ENCODE measurements around the gene MTHFR. TPM values are rescaled to one million over a fixed set of nuclear protein-coding genes. Genes with fewer than 3 reads are reported as not detected.

Gene MTHFR
- total and polyA plus RNA-seq, 7 experiments from 2014 or later = 10.0 to 64.4 (median 49.5) TPM

DNA sequence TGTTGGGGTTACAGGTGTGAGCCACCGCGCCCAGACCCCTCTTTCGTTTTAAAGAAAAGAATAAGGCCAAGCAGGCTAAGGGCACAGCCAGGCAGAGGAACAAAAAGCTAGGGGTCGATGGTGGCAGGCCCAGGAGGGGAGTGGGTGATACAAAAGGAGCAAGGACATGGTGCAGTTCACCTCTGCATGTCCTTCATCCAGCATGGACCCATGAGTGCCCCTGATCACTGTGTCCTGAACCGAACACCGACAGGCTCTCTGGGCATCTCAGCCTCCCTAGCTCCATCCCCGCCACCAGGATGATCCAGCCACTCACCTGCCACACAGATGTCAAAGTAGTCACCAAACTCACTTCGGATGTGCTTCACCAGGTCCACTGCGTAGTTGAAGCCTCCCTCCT lies 5.9 kb downstream of the MTHFR start:
- no peaks in the 10 kb centered on the region for H3K27me3 Mint-ChIP-seq
- Histone ChIP-seq H3K27ac (ENCODE audit: low read depth, low read length) (no peak overlapping the region), H3K36me3 (ENCODE audit: control insufficient read depth in 2 of 3, insufficient read depth in 3 of 3, low read length in 3 of 3) (peaks cover 0 to 55% (median 12%) of the 10 kb centered on the region in 3 experiments), H3K9me3 (ENCODE audit: control insufficient read depth in 2 of 3, low read length in 3 of 3) (no peaks in the 10 kb centered on the region), H3K4me3 (ENCODE audit: low read length) (no peak overlapping the region), H3K4me1 (ENCODE audit: control insufficient read depth in 2 of 2, insufficient read depth in 2 of 2, low read length in 2 of 2) (peaks cover 24 to 29% of the 10 kb centered on the region in 2 donors), H3K27me3 (ENCODE audit: control insufficient read depth in 2 of 2, insufficient read depth in 2 of 2, low read length in 2 of 2) (no peaks in the 10 kb centered on the region)
- no peak for DNase-seq
- no peak overlapping the region for H3K4me3 Mint-ChIP-seq
- ChIA-PET POLR2A (interaction anchor here (0.7 kb wide), 1 partner anchor 520 kb away, joined by 3 read pairs; no protein-coding TSS in a partner anchor), CTCF (no interaction called here)
- no peak for ATAC-seq
- no peaks in the 10 kb centered on the region for H3K9me3 Mint-ChIP-seq
- peaks cover 5 to 33% (median 9%) of the 10 kb centered on the region in 5 donors for H3K36me3 Mint-ChIP-seq
- H3K4me1 Mint-ChIP-seq = peaks cover 14 to 39% (median 32%) of the 10 kb centered on the region in 7 donors
- intact Hi-C loops (cut with micrococcal nuclease) = loop anchor here (5.0 to 10.0 kb wide), 5 partner anchors 63 to 1325 kb away; partner anchors contain the start of genes AGTRAP (in 1 of the 2), DFFA (in 1 of the 2), DHRS3 (in 1 of the 2) and EXOSC10 (in 1 of the 2)
- H3K27ac Mint-ChIP-seq = no peak overlapping the region

- H3K9me3 ChIP-seq (ENCODE audit: control insufficient read depth in 2 of 3, low read length in 3 of 3) = no peaks in the 10 kb centered on the region
- no peak for DNase-seq
- H3K9me3 Mint-ChIP-seq = no peaks in the 10 kb centered on the region
- H3K4me3 Mint-ChIP-seq = no peak overlapping the region
- H3K4me3 ChIP-seq (ENCODE audit: low read length) = no peak overlapping the region
- peaks cover 0 to 63% (median 15%) of the 10 kb centered on the region in 3 experiments for H3K36me3 ChIP-seq (ENCODE audit: control insufficient read depth in 2 of 3, insufficient read depth in 3 of 3, low read length in 3 of 3)
- POLR2A ChIA-PET = no interaction called here
- no peak for ATAC-seq
- H3K4me1 Mint-ChIP-seq = peaks cover 14 to 31% (median 24%) of the 10 kb centered on the region in 7 donors
- H3K27ac ChIP-seq (ENCODE audit: low read depth, low read length) = no peak overlapping the region
- no peak overlapping the region for H3K27ac Mint-ChIP-seq
- H3K27me3 Mint-ChIP-seq = no peaks in the 10 kb centered on the region
- intact Hi-C loops (cut with micrococcal nuclease) = no loop called here
- H3K27me3 ChIP-seq (ENCODE audit: control insufficient read depth in 2 of 2, insufficient read depth in 2 of 2, low read length in 2 of 2) = no peaks in the 10 kb centered on the region
- peaks cover 16 to 22% of the 10 kb centered on the region in 2 donors for H3K4me1 ChIP-seq (ENCODE audit: control insufficient read depth in 2 of 2, insufficient read depth in 2 of 2, low read length in 2 of 2)
- H3K36me3 Mint-ChIP-seq = peaks cover 5 to 39% (median 9%) of the 10 kb centered on the region in 5 donors
- CTCF ChIA-PET = no interaction called here
Observed at GRCh38 chr1:11799099-11799498, 6.7 kb downstream of the MTHFR start.

DNA sequence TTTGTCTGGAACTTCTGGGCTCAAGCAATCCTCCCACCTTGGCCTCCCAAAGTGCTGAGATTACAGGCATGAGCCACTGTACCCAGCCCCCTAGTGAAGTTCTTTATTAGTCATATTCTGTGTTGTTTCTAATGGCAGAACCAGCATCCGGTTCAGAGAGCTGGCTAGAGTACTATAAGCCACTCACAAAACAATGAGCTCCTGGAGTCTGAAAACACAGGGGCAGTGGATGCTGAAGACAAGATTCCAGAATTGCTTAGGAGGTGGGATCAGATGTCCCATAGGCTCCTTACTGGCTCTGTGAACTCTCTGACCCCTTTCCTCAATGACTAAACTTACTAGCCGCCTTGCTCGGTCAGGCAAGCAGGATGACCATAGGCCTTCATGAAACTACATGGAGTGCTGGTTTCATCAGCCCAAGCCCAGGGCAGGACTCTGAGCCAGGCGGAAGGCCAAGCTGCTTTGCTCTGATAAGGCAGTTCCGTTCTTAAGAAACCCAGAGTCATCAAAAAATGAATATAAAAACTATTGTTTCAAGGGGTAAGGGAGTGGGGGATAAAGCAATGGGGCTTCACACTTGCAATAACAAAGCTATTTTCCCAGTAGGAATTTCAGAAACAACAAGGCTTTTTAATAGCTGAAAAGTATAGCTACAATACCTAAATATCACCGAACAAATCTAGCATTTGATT lies 8.1 kb downstream of the MTHFR start:
- ChIA-PET CTCF (interaction anchor here (0.6 kb wide), 1 partner anchor 14 kb away, joined by 3 read pairs; no protein-coding TSS in a partner anchor), POLR2A (no interaction called here)
- no peaks in the 10 kb centered on the region for H3K9me3 ChIP-seq (ENCODE audit: control insufficient read depth in 2 of 3, low read length in 3 of 3)
- H3K27me3 Mint-ChIP-seq = no peaks in the 10 kb centered on the region
- peaks cover 5 to 41% (median 9%) of the 10 kb centered on the region in 5 donors for H3K36me3 Mint-ChIP-seq
- no peak overlapping the region for H3K27ac Mint-ChIP-seq
- peaks cover 0 to 72% (median 18%) of the 10 kb centered on the region in 3 experiments for H3K36me3 ChIP-seq (ENCODE audit: control insufficient read depth in 2 of 3, insufficient read depth in 3 of 3, low read length in 3 of 3)
- H3K4me1 ChIP-seq (ENCODE audit: control insufficient read depth in 2 of 2, insufficient read depth in 2 of 2, low read length in 2 of 2) = peaks cover 5 to 8% of the 10 kb centered on the region in 2 donors
- ATAC-seq = no peak
- no peak for DNase-seq
- intact Hi-C loops (cut with micrococcal nuclease) = no loop called here
- peaks cover 6 to 16% (median 13%) of the 10 kb centered on the region in 7 donors for H3K4me1 Mint-ChIP-seq
- no peak overlapping the region for H3K4me3 ChIP-seq (ENCODE audit: low read length)
- no peaks in the 10 kb centered on the region for H3K9me3 Mint-ChIP-seq
- no peak overlapping the region for H3K27ac ChIP-seq (ENCODE audit: low read depth, low read length)
- no peak overlapping the region for H3K4me3 Mint-ChIP-seq
- H3K27me3 ChIP-seq (ENCODE audit: control insufficient read depth in 2 of 2, insufficient read depth in 2 of 2, low read length in 2 of 2) = no peaks in the 10 kb centered on the region

DNA sequence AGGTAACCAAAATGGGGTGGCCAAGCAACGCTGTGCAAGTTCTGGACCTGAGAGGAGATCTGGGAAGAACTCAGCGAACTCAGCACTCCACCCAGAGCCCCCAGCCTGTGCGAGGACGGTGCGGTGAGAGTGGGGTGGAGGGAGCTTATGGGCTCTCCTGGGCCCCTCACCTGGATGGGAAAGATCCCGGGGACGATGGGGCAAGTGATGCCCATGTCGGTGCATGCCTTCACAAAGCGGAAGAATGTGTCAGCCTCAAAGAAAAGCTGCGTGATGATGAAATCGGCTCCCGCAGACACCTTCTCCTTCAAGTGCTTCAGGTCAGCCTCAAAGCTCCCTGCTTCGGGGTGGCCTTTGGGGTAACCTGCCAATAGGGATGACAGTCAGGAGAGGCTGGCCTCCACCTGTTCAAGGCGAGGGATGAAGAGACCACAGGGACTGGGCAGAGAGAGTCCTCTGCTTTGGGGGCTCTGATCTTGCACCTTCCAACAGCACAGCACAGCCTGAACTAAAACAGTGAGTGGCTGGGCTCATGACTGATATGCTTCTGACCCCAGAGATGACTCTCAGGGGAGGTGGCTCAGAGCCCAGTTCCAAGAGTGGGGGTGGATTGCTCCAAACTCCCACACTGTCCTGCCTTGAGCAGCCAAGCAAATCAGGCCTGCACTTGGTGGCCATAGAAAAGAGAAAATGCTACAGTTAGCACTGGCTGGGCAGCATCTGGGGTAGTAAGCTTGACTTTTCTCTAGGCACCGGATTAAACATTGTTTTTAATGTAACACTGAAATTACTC lies 9.5 kb downstream of the MTHFR start:
- no peak overlapping the region for H3K4me3 ChIP-seq (ENCODE audit: low read length)
- peaks cover 0 to 6% (median 2%) of the 10 kb centered on the region in 7 donors for H3K4me1 Mint-ChIP-seq
- CTCF ChIA-PET = interaction anchor here (0.6 kb wide), 1 partner anchor 15 kb away, joined by 3 read pairs; no protein-coding TSS in a partner anchor
- no peaks in the 10 kb centered on the region for H3K27me3 Mint-ChIP-seq
- POLR2A ChIA-PET = interaction anchor here (1.0 kb wide), 1 partner anchor 10 kb away, joined by 4 read pairs; the partner anchor contains the start of genes CLCN6 and MTHFR
- H3K36me3 Mint-ChIP-seq = peaks cover 5 to 43% (median 9%) of the 10 kb centered on the region in 5 donors
- peaks cover 0 to 86% (median 18%) of the 10 kb centered on the region in 3 experiments for H3K36me3 ChIP-seq (ENCODE audit: control insufficient read depth in 2 of 3, insufficient read depth in 3 of 3, low read length in 3 of 3)
- intact Hi-C loops (cut with micrococcal nuclease) = no loop called here
- H3K4me1 ChIP-seq (ENCODE audit: control insufficient read depth in 2 of 2, insufficient read depth in 2 of 2, low read length in 2 of 2) = no peaks in the 10 kb centered on the region
- ATAC-seq = no peak
- DNase-seq = no peak
- H3K9me3 ChIP-seq (ENCODE audit: control insufficient read depth in 2 of 3, low read length in 3 of 3) = no peaks in the 10 kb centered on the region
- no peaks in the 10 kb centered on the region for H3K9me3 Mint-ChIP-seq
- H3K27me3 ChIP-seq (ENCODE audit: control insufficient read depth in 2 of 2, insufficient read depth in 2 of 2, low read length in 2 of 2) = no peaks in the 10 kb centered on the region
- H3K27ac Mint-ChIP-seq = no peak overlapping the region
- no peak overlapping the region for H3K4me3 Mint-ChIP-seq
- H3K27ac ChIP-seq (ENCODE audit: low read depth, low read length) = no peak overlapping the region

DNA sequence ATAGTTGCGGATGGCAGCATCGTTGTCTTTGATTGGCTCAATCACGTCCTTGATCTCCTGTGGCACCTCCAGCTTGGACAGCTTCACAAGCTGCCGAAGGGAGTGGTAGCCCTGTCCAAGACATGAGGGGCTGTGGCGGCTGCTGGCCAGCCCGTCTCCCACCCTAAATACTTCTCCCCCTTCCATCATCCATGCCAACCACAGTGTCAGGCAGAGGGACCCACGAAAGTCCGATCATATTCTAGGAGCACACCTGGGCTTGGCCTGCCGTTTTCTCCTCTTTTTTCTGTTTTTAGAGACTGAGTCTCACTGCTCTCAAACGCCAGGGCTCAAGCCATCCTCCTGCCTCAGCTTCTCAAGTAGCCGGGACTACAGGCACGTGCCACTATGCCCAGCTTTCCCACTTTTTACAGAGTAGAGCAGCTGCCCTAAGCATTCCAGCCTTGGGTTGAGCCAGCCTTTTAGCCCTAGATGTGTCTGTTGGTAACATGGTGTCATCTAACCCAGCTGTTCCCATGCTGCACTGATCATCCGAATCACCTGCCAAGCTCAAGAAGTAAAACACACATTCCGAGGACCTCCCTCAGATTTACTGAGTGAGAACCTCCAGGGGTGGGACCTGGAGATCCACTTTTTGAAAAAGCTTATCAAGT lies 10.4 kb downstream of the MTHFR start:
- intact Hi-C loops (cut with micrococcal nuclease) = no loop called here
- Histone ChIP-seq H3K4me1 (ENCODE audit: control insufficient read depth in 2 of 2, insufficient read depth in 2 of 2, low read length in 2 of 2) (no peaks in the 10 kb centered on the region), H3K36me3 (ENCODE audit: control insufficient read depth in 2 of 3, insufficient read depth in 3 of 3, low read length in 3 of 3) (peaks cover 0 to 86% (median 12%) of the 10 kb centered on the region in 3 experiments), H3K27me3 (ENCODE audit: control insufficient read depth in 2 of 2, insufficient read depth in 2 of 2, low read length in 2 of 2) (no peaks in the 10 kb centered on the region), H3K27ac (ENCODE audit: low read depth, low read length) (no peak overlapping the region), H3K9me3 (ENCODE audit: control insufficient read depth in 2 of 3, low read length in 3 of 3) (no peaks in the 10 kb centered on the region), H3K4me3 (ENCODE audit: low read length) (no peak overlapping the region)
- no peak for ATAC-seq
- Mint-ChIP-seq H3K4me3 (no peak overlapping the region), H3K4me1 (peaks cover 0 to 5% (median 0%) of the 10 kb centered on the region in 7 donors), H3K36me3 (peaks cover 0 to 41% (median 9%) of the 10 kb centered on the region in 5 donors), H3K27me3 (no peaks in the 10 kb centered on the region), H3K27ac (peak overlapping the region in 2 of 9 donors; percentile 26 to 78), H3K9me3 (no peaks in the 10 kb centered on the region)
- no peak for DNase-seq
- ChIA-PET CTCF (interaction anchor here (0.5 kb wide), 1 partner anchor 326 kb away, joined by 3 read pairs; no protein-coding TSS in a partner anchor), POLR2A (no interaction called here)

GRCh38 chr1:11794446-11795237 lies 11.1 kb downstream of the MTHFR start:
- H3K27ac Mint-ChIP-seq = peak overlapping the region in 1 of 9 donors; percentile 9
- no peak overlapping the region for H3K27ac ChIP-seq (ENCODE audit: low read depth, low read length)
- no peak overlapping the region for H3K4me3 Mint-ChIP-seq
- intact Hi-C loops (cut with micrococcal nuclease) = no loop called here
- ChIA-PET POLR2A (no interaction called here), CTCF (interaction anchor here (0.5 kb wide), 1 partner anchor 327 kb away, joined by 3 read pairs; no protein-coding TSS in a partner anchor)
- no peaks in the 10 kb centered on the region for H3K27me3 ChIP-seq (ENCODE audit: control insufficient read depth in 2 of 2, insufficient read depth in 2 of 2, low read length in 2 of 2)
- peaks cover 0 to 35% (median 9%) of the 10 kb centered on the region in 5 donors for H3K36me3 Mint-ChIP-seq
- peaks cover 0 to 5% (median 0%) of the 10 kb centered on the region in 7 donors for H3K4me1 Mint-ChIP-seq
- DNase-seq = no peak
- peaks cover 0 to 86% (median 10%) of the 10 kb centered on the region in 3 experiments for H3K36me3 ChIP-seq (ENCODE audit: control insufficient read depth in 2 of 3, insufficient read depth in 3 of 3, low read length in 3 of 3)
- no peaks in the 10 kb centered on the region for H3K9me3 Mint-ChIP-seq
- no peaks in the 10 kb centered on the region for H3K4me1 ChIP-seq (ENCODE audit: control insufficient read depth in 2 of 2, insufficient read depth in 2 of 2, low read length in 2 of 2)
- no peak overlapping the region for H3K4me3 ChIP-seq (ENCODE audit: low read length)
- no peak for ATAC-seq
- no peaks in the 10 kb centered on the region for H3K9me3 ChIP-seq (ENCODE audit: control insufficient read depth in 2 of 3, low read length in 3 of 3)
- no peaks in the 10 kb centered on the region for H3K27me3 Mint-ChIP-seq
